Stimulated activated CD8-positive, alpha-beta memory T cell treated with anti-CD3 and anti-CD28 coated beads, Interleukin-12 subunit alpha, Interleukin-12 subunit beta, amount 100 ng/mL, for 24 hours (primary cell): ENCODE measurements around the gene PCDHB2.
"Not testable (repeated sequence)": the region's sequence is repeated elsewhere in the genome, so short reads cannot be mapped to it uniquely, and the experiment has no call there.

ENCODE experiments used
- DNase-seq: peaks from one replicate; pipeline ENCODE4 v3.0.0-alpha.2; 2020; ENCODE audit errors: extremely low read depth

The PCDHB2 gene

GRCh38 chr5:141094481-141095262 lies at the start of gene PCDHB2:
Gene PCDHB2, plus strand, starts transcription at chr5:141094615. Its CDS starts 176 bp downstream, at chr5:141094791.
- DNase-seq = no peak

- no peak for DNase-seq
Observed at GRCh38 chr5:141050622-141051520, 43.5 kb upstream of the PCDHB2 start, which contains the start of gene PCDHB1. Gene PCDHB1, plus strand, starts transcription at chr5:141051374. Its CDS starts 97 bp downstream, at chr5:141051471.

DNA sequence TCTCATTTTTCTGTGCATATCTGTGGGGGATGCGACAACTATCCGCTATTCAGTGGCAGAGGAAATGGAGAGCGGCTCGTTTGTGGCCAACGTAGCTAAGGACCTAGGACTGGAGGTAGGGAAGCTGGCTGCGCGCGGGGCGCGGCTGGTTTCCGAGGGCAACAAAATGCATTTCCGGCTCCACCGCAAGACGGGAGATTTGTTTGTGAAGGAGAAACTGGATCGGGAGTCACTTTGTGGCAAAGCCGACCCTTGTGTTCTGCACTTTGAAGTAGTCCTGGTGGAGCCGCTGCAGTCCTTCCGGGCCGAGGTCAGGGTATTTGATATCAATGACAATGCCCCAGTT lies 42.9 kb upstream of the PCDHB2 start:
- DNase-seq = no peak

GRCh38 chr5:141077826-141078225 lies 16.6 kb upstream of the PCDHB2 start:
- DNase-seq = no peak

DNA sequence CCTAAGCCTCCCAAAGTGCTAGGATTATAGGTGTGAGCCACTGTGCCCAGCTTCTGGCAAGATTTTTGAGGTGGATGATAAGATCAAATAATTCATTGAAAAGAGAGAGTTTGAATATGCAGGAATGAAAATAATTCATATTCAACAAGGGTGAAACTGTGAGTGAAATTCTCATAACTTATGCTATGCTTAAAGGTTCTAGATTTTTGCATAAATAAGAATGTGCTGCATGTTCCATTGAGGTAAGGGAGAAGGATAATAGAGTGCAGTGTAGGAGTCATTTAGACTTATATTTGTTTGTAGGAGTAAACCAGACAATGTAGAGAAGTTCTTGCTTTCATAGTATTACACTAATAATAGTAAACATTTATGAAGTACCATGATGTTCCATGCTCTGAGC lies 12.2 kb upstream of the PCDHB2 start:
- DNase-seq = no peak

- DNase-seq = no peak
Observed at GRCh38 chr5:141084487-141084989, 9.9 kb upstream of the PCDHB2 start.

DNA sequence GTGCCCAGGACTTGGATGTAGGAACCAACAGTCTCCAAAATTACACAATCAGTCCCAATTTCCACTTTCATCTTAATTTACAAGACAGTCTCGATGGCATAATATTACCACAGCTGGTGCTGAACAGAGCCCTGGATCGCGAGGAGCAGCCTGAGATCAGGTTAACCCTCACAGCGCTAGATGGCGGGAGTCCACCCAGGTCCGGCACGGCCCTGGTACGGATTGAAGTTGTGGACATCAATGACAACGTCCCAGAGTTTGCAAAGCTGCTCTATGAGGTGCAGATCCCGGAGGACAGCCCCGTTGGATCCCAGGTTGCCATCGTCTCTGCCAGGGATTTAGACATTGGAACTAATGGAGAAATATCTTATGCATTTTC lies 837 bp downstream of the PCDHB2 start:
- no peak for DNase-seq

DNA sequence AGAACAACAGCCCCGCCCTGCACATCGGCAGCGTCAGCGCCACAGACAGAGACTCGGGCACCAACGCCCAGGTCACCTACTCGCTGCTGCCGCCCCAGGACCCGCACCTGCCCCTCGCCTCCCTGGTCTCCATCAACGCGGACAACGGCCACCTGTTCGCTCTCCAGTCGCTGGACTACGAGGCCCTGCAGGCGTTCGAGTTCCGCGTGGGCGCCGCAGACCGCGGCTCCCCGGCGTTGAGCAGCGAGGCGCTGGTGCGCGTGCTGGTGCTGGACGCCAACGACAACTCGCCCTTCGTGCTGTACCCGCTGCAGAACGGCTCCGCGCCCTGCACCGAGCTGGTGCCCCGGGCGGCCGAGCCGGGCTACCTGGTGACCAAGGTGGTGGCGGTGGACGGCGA lies 1.8 kb downstream of the PCDHB2 start:
- DNase-seq = not testable (repeated sequence)

- not testable (repeated sequence) for DNase-seq
Observed at GRCh38 chr5:141096586-141096985, 2.2 kb downstream of the PCDHB2 start.

GRCh38 chr5:141100243-141100805 lies 5.9 kb downstream of the PCDHB2 start, which contains the start of gene PCDHB3:
Gene PCDHB3, plus strand, starts transcription at chr5:141100473. Its CDS starts 177 bp downstream, at chr5:141100650.
- DNase-seq = no peak

GRCh38 chr5:141101059-141101458 lies 6.6 kb downstream of the PCDHB2 start:
- no peak for DNase-seq

GRCh38 chr5:141102070-141102469 lies 7.7 kb downstream of the PCDHB2 start:
- not testable (repeated sequence) for DNase-seq

- not testable (repeated sequence) for DNase-seq
Observed at GRCh38 chr5:141102471-141102870, 8.1 kb downstream of the PCDHB2 start.

GRCh38 chr5:141105350-141105749 lies 10.9 kb downstream of the PCDHB2 start:
- no peak for DNase-seq

- DNase-seq = no peak
Observed at GRCh38 chr5:141119250-141119649, 24.8 kb downstream of the PCDHB2 start.

DNA sequence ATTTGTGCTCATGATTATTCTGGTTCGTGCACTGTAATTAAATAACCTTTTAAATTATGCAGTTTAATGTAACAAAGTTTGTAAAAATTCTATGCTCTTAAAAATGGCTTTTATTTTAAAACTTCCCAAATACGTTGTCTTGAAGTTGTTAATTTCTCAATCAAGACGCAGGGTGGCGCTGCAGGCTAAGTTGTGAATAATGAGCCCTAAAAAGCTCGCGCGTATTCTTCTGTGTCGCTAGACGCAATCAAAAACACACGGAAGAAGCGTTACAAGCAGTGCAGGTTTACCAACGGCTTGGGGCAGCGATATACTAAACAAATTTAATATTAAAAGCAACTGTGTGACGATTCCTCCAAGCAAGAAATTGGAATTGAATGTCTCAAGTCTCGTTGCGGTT lies 27.1 kb downstream of the PCDHB2 start, which contains the start of gene PCDHB4:
Gene PCDHB4 (plus strand): TSS at position 256 of the 400 bp plus-strand sequence. CDS start 181 bp downstream, outside the sequence.
- no peak for DNase-seq

GRCh38 chr5:141121985-141122384 lies 27.6 kb downstream of the PCDHB2 start:
- DNase-seq = no peak

GRCh38 chr5:141123396-141124135 lies 29.2 kb downstream of the PCDHB2 start:
- not testable (repeated sequence) for DNase-seq

- DNase-seq = no peak
Observed at GRCh38 chr5:141127305-141127704, 32.9 kb downstream of the PCDHB2 start.

- no peak for DNase-seq
Observed at GRCh38 chr5:141135030-141135717, 40.8 kb downstream of the PCDHB2 start, which contains the start of gene PCDHB5. Gene PCDHB5, plus strand, starts transcription at chr5:141135206. Its CDS starts 229 bp downstream, at chr5:141135435.
